ENCODE measurements around the gene CARMIL1. TPM values are rescaled to one million over a fixed set of nuclear protein-coding genes. Genes with fewer than 3 reads are reported as not detected.

CARMIL1 gene
- total and polyA plus RNA-seq, 5 donors from 2014 or later: 0.36 to 3.0 (median 0.49) TPM

DNA sequence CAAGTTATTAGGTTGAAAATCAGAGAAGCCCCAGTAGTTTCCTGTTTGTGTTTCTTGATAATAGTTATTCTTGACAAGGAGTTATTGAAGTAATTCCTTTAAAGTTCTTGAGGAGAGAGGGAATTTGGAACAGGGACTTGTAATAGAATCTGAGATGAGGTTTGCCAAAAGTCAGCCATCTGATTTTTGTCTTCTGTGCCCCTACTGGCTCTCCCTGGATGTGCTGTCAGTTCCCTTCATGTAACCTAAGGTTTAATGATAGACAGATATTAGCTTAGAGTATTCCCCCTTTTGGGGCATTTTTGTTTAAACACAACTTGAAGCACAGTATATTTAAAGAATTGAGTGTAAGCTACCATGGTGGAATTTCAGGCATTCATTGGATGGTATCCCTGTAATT, 71.4 kb downstream of the CARMIL1 start:
- no peak overlapping the region for H3K4me3 ChIP-seq (ENCODE audit: low read depth, low read length)
- Mint-ChIP-seq H3K27me3 (peaks cover 4% of the 10 kb centered on the region), H3K4me1 (peaks cover 0 to 12% (median 2%) of the 10 kb centered on the region in 4 donors), H3K27ac (no peak overlapping the region), H3K36me3 (no peaks in the 10 kb centered on the region), H3K9me3 (no peaks in the 10 kb centered on the region), H3K4me3 (no peak overlapping the region)
- H3K27ac ChIP-seq (ENCODE audit: insufficient read depth, low read length, poor library complexity, severe bottlenecking): no peak overlapping the region
- no peaks in the 10 kb centered on the region for H3K9me3 ChIP-seq (ENCODE audit: control insufficient read depth in 2 of 2, low read length in 2 of 2)
- no peak for ATAC-seq (ENCODE audit: low read depth in 2 of 2)
- no peaks in the 10 kb centered on the region for H3K36me3 ChIP-seq (ENCODE audit: control insufficient read depth, insufficient read depth, low read length)
- DNase-seq: no peak
- H3K4me1 ChIP-seq (ENCODE audit: control insufficient read depth, insufficient read depth, low read length, poor library complexity, severe bottlenecking): no peaks in the 10 kb centered on the region
- no peaks in the 10 kb centered on the region for H3K27me3 ChIP-seq (ENCODE audit: control insufficient read depth, insufficient read depth, low read length)

DNA sequence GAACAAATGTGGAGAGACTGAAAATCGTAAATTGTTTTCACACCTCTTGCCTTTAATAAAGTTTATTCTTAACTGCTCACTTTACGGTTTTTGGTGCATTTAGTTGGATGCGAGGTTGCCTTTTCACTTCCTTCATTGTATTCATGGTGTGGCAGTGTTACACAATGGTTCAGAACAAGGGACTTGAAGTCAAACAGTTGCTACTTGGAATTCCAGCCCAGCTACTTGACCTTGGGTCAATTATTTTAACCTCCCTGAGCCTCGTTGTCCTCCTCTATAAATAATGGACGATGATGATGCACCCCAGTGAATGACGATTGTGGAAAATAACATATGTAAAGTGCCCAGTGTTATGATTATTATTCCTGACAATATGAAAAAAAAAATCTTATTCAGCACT, 72.3 kb downstream of the CARMIL1 start:
- Histone ChIP-seq H3K4me1 (ENCODE audit: control insufficient read depth, insufficient read depth, low read length, poor library complexity, severe bottlenecking) (no peaks in the 10 kb centered on the region), H3K36me3 (ENCODE audit: control insufficient read depth, insufficient read depth, low read length) (no peaks in the 10 kb centered on the region), H3K27me3 (ENCODE audit: control insufficient read depth, insufficient read depth, low read length) (no peaks in the 10 kb centered on the region), H3K9me3 (ENCODE audit: control insufficient read depth in 2 of 2, low read length in 2 of 2) (no peaks in the 10 kb centered on the region), H3K4me3 (ENCODE audit: low read depth, low read length) (no peak overlapping the region), H3K27ac (ENCODE audit: insufficient read depth, low read length, poor library complexity, severe bottlenecking) (no peak overlapping the region)
- no peak overlapping the region for H3K4me3 Mint-ChIP-seq
- peaks cover 4% of the 10 kb centered on the region for H3K27me3 Mint-ChIP-seq
- H3K36me3 Mint-ChIP-seq: no peaks in the 10 kb centered on the region
- no peaks in the 10 kb centered on the region for H3K9me3 Mint-ChIP-seq
- ATAC-seq (ENCODE audit: low read depth in 2 of 2) (no peak), DNase-seq (no peak)
- peaks cover 0 to 12% (median 2%) of the 10 kb centered on the region in 4 donors for H3K4me1 Mint-ChIP-seq
- H3K27ac Mint-ChIP-seq: no peak overlapping the region

DNA sequence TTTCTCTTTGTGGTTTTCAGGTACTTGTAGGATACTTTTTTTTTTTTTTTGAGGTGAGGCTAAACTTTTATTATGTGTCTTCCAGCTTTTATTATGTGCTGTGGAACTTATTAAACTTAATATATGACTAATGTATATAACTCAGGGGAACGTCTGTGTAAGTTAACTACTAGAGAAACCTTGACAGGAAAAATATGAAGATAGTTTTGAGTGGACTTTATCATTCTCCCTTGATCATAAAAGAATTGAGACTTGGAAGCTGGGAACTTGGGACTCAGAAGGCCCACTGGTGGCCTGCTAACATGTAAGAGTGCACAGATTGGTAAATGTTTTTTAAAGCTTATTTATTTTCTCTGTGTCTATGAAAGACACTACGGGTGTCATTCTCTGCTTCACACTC, 73.1 kb downstream of the CARMIL1 start:
- Histone ChIP-seq H3K36me3 (ENCODE audit: control insufficient read depth, insufficient read depth, low read length) (no peaks in the 10 kb centered on the region), H3K4me1 (ENCODE audit: control insufficient read depth, insufficient read depth, low read length, poor library complexity, severe bottlenecking) (no peaks in the 10 kb centered on the region), H3K4me3 (ENCODE audit: low read depth, low read length) (no peak overlapping the region), H3K27me3 (ENCODE audit: control insufficient read depth, insufficient read depth, low read length) (no peaks in the 10 kb centered on the region), H3K27ac (ENCODE audit: insufficient read depth, low read length, poor library complexity, severe bottlenecking) (no peak overlapping the region), H3K9me3 (ENCODE audit: control insufficient read depth in 2 of 2, low read length in 2 of 2) (no peaks in the 10 kb centered on the region)
- peak overlapping the region in 1 of 3 donors; percentile 34 for H3K27ac Mint-ChIP-seq
- DNase-seq (no peak), ATAC-seq (ENCODE audit: low read depth in 2 of 2) (no peak)
- no peaks in the 10 kb centered on the region for H3K9me3 Mint-ChIP-seq
- H3K27me3 Mint-ChIP-seq: peaks cover 4% of the 10 kb centered on the region
- H3K4me3 Mint-ChIP-seq: peak overlapping the region in 1 of 4 donors; percentile 66
- H3K36me3 Mint-ChIP-seq: no peaks in the 10 kb centered on the region
- H3K4me1 Mint-ChIP-seq: peaks cover 0 to 12% (median 2%) of the 10 kb centered on the region in 4 donors

DNA sequence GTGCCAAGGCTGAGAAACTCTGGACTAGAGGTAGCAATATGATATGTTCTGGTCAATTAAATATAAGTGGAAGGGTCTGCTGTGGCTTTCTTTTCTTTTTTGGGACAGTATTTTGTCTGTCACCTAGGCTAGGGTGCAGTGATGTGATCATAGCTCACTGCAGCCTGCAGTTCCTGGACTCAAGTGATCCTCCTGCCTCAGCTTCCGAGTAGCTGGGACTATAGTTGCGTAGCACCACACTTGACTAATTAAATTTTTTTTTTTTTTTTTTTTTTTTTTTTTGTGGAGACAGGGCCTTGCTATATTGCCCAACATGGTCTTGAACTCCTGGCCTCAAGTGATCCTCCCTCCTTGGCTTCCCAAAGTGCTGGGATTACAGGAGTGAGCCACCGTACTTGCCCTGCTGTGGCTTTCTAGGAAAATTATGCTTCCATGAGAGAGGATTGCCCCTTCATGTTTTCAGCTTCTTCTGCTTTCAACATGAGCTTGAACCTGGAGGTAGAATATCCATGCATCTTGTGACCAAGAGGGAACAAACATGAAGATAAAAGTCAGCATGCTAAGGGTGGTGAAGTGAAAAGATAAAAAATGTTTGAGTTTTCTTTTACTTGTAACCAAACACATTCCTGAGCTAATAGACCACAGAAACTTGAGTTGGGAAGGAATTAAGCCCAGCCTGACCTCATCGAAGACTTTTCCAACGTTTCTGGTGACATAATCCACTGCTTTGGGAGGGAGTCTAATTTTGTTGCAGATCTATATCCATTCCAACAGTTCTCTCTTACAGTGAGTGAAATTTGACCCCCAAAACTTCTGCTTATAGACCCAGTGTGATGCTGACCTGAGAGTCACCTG, 75.1 kb downstream of the CARMIL1 start:
- Mint-ChIP-seq H3K36me3 (no peaks in the 10 kb centered on the region), H3K27ac (no peak overlapping the region), H3K4me3 (no peak overlapping the region), H3K27me3 (peaks cover 4% of the 10 kb centered on the region), H3K9me3 (no peaks in the 10 kb centered on the region), H3K4me1 (peaks cover 0 to 11% (median 2%) of the 10 kb centered on the region in 4 donors)
- Histone ChIP-seq H3K27ac (ENCODE audit: insufficient read depth, low read length, poor library complexity, severe bottlenecking) (no peak overlapping the region), H3K4me3 (ENCODE audit: low read depth, low read length) (no peak overlapping the region), H3K9me3 (ENCODE audit: control insufficient read depth in 2 of 2, low read length in 2 of 2) (no peaks in the 10 kb centered on the region), H3K27me3 (ENCODE audit: control insufficient read depth, insufficient read depth, low read length) (no peaks in the 10 kb centered on the region), H3K4me1 (ENCODE audit: control insufficient read depth, insufficient read depth, low read length, poor library complexity, severe bottlenecking) (no peaks in the 10 kb centered on the region), H3K36me3 (ENCODE audit: control insufficient read depth, insufficient read depth, low read length) (no peaks in the 10 kb centered on the region)
- no peak for ATAC-seq (ENCODE audit: low read depth in 2 of 2)
- no peak for DNase-seq

DNA sequence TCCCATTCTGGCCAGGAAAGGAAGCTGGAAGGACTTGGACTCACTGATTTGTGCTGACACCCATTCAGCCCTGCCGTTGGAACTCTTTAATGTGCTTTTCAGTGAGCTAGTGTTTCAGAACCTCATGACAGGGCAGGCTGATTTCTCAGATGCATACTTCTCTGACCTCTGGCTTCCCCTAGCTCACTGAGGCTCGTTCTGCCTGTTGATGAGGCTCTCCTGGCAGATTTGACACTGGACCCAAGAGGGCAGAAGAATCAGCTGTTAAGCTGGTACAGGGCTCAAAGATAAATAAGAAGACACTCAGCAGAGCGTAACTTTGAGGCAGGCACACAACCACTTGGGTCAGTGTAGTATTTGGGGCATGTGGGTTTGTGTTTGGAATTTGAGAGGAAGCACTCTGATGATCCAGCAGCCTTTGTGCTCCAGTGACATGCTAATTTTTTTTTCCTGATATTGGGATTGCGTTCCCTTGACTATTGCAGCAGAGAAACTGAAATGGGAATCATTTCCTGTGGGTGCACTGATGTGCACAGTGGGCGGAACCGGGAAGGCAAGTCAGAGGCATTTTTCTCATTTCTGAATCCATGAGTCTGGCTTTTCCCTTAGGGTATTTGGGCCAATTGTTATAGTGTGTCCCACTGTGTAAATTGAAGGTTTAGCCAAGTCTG, 80.2 kb downstream of the CARMIL1 start:
- H3K9me3 ChIP-seq (ENCODE audit: control insufficient read depth in 2 of 2, low read length in 2 of 2): no peaks in the 10 kb centered on the region
- ATAC-seq (ENCODE audit: low read depth in 2 of 2) (no peak), DNase-seq (no peak)
- Mint-ChIP-seq H3K27ac (no peak overlapping the region), H3K4me1 (peaks cover 0 to 4% (median 0%) of the 10 kb centered on the region in 4 donors), H3K27me3 (no peaks in the 10 kb centered on the region), H3K36me3 (no peaks in the 10 kb centered on the region), H3K4me3 (no peak overlapping the region), H3K9me3 (no peaks in the 10 kb centered on the region)
- no peak overlapping the region for H3K4me3 ChIP-seq (ENCODE audit: low read depth, low read length)
- H3K27me3 ChIP-seq (ENCODE audit: control insufficient read depth, insufficient read depth, low read length): no peaks in the 10 kb centered on the region
- no peak overlapping the region for H3K27ac ChIP-seq (ENCODE audit: insufficient read depth, low read length, poor library complexity, severe bottlenecking)
- no peaks in the 10 kb centered on the region for H3K4me1 ChIP-seq (ENCODE audit: control insufficient read depth, insufficient read depth, low read length, poor library complexity, severe bottlenecking)
- no peaks in the 10 kb centered on the region for H3K36me3 ChIP-seq (ENCODE audit: control insufficient read depth, insufficient read depth, low read length)

DNA sequence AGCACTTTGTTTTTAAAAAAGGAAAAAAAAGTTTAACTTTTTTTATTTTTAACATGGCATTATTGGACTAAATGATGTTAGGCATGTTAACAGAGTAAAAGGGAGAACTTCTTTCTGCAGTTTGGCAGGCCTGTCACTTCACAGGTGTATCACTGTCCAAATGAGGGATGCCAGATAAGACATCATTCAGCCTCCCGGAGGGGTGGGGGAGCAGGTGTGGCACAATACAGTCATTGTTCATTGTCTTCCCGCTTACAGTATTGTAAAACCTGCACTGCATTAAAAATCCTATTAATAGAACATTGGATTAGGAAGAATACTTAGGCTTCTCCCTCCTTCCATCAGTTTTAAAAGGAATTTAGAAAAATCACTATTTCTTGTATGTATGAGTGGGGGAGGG, 80.7 kb downstream of the CARMIL1 start:
- Mint-ChIP-seq H3K4me1 (peaks cover 0 to 4% (median 0%) of the 10 kb centered on the region in 4 donors), H3K4me3 (no peak overlapping the region), H3K9me3 (no peaks in the 10 kb centered on the region), H3K27ac (no peak overlapping the region), H3K36me3 (no peaks in the 10 kb centered on the region), H3K27me3 (no peaks in the 10 kb centered on the region)
- DNase-seq (no peak), ATAC-seq (ENCODE audit: low read depth in 2 of 2) (no peak)
- Histone ChIP-seq H3K4me3 (ENCODE audit: low read depth, low read length) (no peak overlapping the region), H3K27ac (ENCODE audit: insufficient read depth, low read length, poor library complexity, severe bottlenecking) (no peak overlapping the region), H3K4me1 (ENCODE audit: control insufficient read depth, insufficient read depth, low read length, poor library complexity, severe bottlenecking) (no peaks in the 10 kb centered on the region), H3K9me3 (ENCODE audit: control insufficient read depth in 2 of 2, low read length in 2 of 2) (no peaks in the 10 kb centered on the region), H3K36me3 (ENCODE audit: control insufficient read depth, insufficient read depth, low read length) (no peaks in the 10 kb centered on the region), H3K27me3 (ENCODE audit: control insufficient read depth, insufficient read depth, low read length) (no peaks in the 10 kb centered on the region)

DNA sequence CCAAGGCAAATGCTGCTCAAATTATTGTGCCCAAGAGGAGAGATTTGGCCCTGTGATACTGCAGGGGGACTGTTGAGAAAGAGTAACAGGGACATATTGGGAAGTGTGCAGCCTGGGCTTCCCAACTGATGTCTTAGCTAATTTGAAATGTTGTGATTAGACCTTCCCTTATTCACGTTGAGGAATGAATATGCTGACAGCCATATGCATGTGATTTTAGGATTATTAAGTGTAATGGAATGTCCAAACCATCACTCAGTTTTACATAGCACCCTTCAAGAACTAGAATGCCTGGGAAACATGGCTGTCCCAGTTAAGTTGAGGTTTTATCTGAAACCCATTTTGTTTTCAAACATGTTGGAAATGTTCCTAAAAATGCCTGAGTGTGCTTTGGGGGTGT, 81.4 kb downstream of the CARMIL1 start:
- Histone ChIP-seq H3K4me1 (ENCODE audit: control insufficient read depth, insufficient read depth, low read length, poor library complexity, severe bottlenecking) (no peaks in the 10 kb centered on the region), H3K4me3 (ENCODE audit: low read depth, low read length) (no peak overlapping the region), H3K36me3 (ENCODE audit: control insufficient read depth, insufficient read depth, low read length) (no peaks in the 10 kb centered on the region), H3K27ac (ENCODE audit: insufficient read depth, low read length, poor library complexity, severe bottlenecking) (no peak overlapping the region), H3K27me3 (ENCODE audit: control insufficient read depth, insufficient read depth, low read length) (no peaks in the 10 kb centered on the region), H3K9me3 (ENCODE audit: control insufficient read depth in 2 of 2, low read length in 2 of 2) (no peaks in the 10 kb centered on the region)
- H3K36me3 Mint-ChIP-seq: no peaks in the 10 kb centered on the region
- ATAC-seq (ENCODE audit: low read depth in 2 of 2) (no peak), DNase-seq (no peak)
- H3K27ac Mint-ChIP-seq: no peak overlapping the region
- H3K4me3 Mint-ChIP-seq: no peak overlapping the region
- H3K27me3 Mint-ChIP-seq: no peaks in the 10 kb centered on the region
- no peaks in the 10 kb centered on the region for H3K9me3 Mint-ChIP-seq
- H3K4me1 Mint-ChIP-seq: peaks cover 0 to 4% (median 0%) of the 10 kb centered on the region in 4 donors
